BE2C (cell line): ENCODE results near the gene KLRC4.

Experiments used
- DNase-seq: peaks from one replicate; pipeline ENCODE4 v3.0.0-alpha.2; 2020
- H3K27me3 ChIP-seq: fragments of 250-450 bp; sonication (Bioruptor Pico); 2 replicates; pipeline ENCODE4 v1.5.1; 2020; ENCODE audit warnings: mild to moderate bottlenecking
- H3K36me3 ChIP-seq: fragments of 250-450 bp; sonication (Bioruptor Pico); 2 replicates; pipeline ENCODE4 v1.5.1; 2020; ENCODE audit warnings: mild to moderate bottlenecking
- H3K4me1 ChIP-seq: fragments of 250-450 bp; sonication (Bioruptor Pico); 2 replicates; pipeline ENCODE4 v1.5.1; 2020
- H3K4me3 ChIP-seq: 2 replicates; pipeline ENCODE4 v1.5.1; 2011; ENCODE audit warnings: low read depth, low read length
- H3K9me3 ChIP-seq: fragments of 250-450 bp; sonication (Bioruptor Pico); 2 replicates; pipeline ENCODE4 v1.5.1; 2020
- CTCF ChIP-seq: IDR thresholded peaks from 2 replicates; pipeline ENCODE4 v1.5.1; 2012; ENCODE audit warnings: mild to moderate bottlenecking, low read depth, low read length

KLRC4 gene

GRCh38 chr12:10361084-10361483, 48.5 kb downstream of the KLRC4 start:
- peak; percentile 43 for DNase-seq
- Histone ChIP-seq H3K36me3 (no peaks in the 10 kb centered on the region), H3K4me3 (no peak overlapping the region), H3K4me1 (peaks cover 2% of the 10 kb centered on the region; the same call in 1 of the 2 replicates), H3K27me3 (0 out of 2 replicates have a peak, but pooled peaks cover 3% of the 10 kb centered on the region), H3K9me3 (no peaks in the 10 kb centered on the region)
- TF ChIP-seq CTCF: no peak

GRCh38 chr12:10358969-10359368, 50.6 kb downstream of the KLRC4 start:
- no peaks in the 10 kb centered on the region; the same call in 1 of the 2 replicates for H3K4me1 ChIP-seq
- no peak overlapping the region for H3K4me3 ChIP-seq
- no peaks in the 10 kb centered on the region for H3K36me3 ChIP-seq
- TF ChIP-seq CTCF: no peak
- no peaks in the 10 kb centered on the region for H3K9me3 ChIP-seq
- 0 out of 2 replicates have a peak, but pooled peaks cover 3% of the 10 kb centered on the region for H3K27me3 ChIP-seq
- DNase-seq: no peak

- no peaks in the 10 kb centered on the region for H3K36me3 ChIP-seq
- no peak for TF ChIP-seq CTCF
- H3K4me3 ChIP-seq: no peak overlapping the region
- H3K9me3 ChIP-seq: no peaks in the 10 kb centered on the region
- H3K27me3 ChIP-seq: 0 out of 2 replicates have a peak, but pooled peaks cover 3% of the 10 kb centered on the region
- DNase-seq: no peak
- no peaks in the 10 kb centered on the region; the same call in 1 of the 2 replicates for H3K4me1 ChIP-seq
These were observed 51.4 kb downstream of the KLRC4 start for GRCh38 chr12:10358131-10358530.
